Skin of body (tissue), 2 donors: ENCODE results near the gene MRPL20. TPM values are rescaled to one million over a fixed set of nuclear protein-coding genes. Genes with fewer than 3 reads are reported as not detected.
"Not testable (repeated sequence)": the region's sequence is repeated elsewhere in the genome, so short reads cannot be mapped to it uniquely, and the experiment has no call there.

Source experiments
- DNase-seq: peaks from one replicate; lab custom pipeline; 2025; lab: John Stamatoyannopoulos, UW
- total RNA-seq: library from RNA; depleted of rRNA; stranded (reverse); fragments of >200 nt; gene quantifications from one replicate; pipeline ENCODE4 v1.2.3, GENCODE V29; 2014

MRPL20 gene
- total RNA-seq, 1 donor from 2014 or later: 66.5 TPM

DNA sequence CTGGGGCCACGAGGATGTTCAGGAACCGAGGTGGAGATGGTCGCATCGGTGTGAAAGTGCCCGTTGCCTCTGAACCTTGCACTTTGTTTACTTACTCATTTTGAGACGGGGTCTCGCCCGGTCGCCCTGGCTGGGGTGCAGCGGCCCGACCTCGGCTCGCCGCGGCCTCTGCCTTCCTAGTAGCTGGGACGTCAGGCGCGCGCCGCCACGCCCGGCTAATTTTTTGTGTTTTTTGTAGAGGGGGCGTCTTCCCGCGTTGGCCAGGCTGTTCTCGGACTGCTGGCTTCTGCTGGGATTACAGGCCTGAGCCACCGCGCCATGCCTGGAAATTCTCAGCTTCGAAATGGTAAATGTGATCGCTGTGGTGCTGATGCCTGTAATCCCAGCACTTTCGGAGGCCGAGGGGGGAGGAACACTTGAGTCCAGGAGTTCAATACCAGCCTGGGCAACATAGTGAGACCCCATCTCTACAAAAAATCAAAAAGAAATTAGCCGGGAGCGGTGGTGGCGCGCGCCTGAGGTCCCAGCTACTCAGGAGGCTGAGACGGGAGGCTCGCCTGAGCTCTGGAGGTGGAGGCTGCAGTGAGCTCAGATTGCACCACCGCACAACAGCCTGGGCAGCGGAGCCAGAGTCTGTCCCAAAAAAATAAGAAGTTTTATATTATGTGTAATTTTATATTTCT is 684 bp upstream of the MRPL20 start:
- DNase-seq: no peak

DNA sequence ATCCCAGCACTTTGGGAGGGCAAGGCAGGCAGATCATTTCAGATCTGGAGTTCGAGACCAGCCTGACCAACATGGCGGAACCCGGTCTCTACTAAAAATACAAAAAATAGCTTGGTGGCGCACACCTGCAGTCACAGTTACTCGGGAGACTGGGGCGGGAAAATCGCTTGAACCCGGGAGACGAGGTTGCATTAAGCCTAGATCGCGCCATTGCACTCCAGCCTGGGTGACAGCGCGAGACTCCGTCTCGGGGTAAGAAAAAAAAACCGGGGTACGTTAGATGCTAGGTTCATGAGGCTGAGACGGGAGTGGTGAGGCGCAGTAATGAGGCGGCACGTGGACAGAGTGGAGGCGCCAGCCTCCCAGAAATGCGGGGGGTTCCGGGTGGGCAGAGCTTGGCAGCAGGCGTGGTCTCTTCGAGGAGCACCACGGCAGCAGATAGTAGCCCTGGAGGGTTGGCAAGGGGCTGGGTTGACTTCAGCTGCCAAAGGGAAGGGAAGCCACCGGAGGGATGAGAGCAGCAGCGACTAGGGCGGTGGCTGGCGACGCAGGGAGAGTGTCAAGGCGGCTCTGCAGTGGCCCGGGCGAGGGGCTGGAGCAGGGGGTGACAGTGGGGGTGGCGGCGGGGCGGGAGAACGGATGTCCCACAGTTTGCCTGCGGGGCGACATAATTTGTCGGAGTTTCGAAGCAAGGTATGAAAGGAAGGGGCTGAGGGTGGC is 832 bp downstream of the MRPL20 start:
- no peak for DNase-seq

DNA sequence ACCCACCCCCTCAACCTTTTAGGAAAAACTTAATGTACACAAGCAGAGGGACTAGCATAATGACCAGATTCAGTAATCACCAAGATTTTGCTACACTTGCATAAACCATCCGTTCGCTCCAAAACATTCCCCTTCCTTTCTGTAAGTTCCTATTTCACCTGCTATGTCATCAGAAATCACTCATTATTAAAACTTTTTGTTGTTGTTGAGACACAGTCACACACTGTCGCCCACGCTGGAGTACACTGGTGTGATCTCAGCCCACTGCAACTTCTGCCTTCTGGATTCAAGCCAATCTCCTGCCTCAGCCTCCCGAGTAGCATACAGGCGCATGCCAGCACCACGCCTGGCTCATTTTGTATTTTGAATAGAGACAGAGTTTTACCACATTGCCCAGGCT is 3.4 kb downstream of the MRPL20 start:
- DNase-seq: no peak

DNA sequence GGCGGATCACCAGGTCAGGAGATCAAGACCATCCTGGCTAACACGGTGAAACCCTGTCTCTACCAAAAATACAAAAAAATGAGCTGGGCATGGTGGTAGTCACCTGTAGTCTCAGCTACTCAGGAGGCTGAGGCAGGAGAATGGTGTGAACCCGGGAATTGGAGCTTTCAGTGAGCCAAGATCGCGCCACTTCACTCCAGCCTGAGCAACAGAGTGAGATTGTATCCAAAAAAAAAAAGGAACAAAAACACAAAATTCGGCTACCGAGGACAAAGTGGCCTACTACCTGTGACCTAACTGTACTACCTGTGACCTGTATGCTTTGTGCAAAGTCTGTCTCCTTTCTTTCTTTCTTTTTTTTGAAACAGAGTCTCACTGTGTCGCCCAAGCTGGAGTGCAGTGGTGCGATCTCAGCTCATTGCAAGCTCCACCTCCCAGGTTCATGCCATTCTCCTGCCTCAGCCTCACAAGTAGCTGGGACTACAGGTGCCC is 4.1 kb downstream of the MRPL20 start:
- DNase-seq: not testable (repeated sequence)

DNA sequence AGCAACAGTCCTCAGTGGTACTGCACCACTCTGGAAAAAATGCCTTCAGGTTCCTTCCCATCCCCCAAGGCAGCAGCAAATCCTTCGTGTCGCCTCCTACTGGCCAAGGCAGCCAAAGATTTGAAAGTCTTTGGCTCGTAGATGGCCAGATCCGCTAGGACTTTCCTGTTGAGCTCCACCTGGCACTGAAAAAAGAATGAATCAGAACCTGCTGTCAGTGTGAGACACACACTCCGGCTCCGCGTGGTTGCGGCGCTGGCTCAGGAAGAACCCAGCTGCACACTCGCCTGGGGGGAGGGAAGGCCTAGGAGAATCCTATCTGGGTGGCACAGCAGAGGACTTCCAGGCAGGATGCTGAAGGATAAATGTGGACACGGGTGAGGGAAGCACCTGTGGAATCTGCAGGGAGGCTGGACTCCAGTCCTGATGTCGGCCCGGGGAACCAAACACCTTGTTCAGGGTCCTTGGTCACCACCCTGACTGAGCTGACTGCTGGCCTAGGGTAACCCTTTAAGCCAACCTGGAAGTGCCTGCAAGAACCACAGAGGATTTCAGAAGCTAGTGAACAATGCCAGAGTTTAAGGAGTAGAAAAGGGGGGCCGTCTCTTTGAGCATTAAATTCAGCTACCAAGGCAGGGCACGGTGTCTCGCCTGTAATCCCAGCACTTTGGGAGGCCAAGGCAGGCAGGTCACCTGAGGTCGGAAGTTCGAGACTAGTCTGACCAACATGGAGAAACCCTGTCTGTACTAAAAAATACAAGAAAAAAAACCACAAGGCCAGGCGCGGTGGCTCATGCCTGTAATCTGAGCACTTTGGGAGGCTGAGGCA is 4.8 kb downstream of the MRPL20 start:
- DNase-seq: no peak

DNA sequence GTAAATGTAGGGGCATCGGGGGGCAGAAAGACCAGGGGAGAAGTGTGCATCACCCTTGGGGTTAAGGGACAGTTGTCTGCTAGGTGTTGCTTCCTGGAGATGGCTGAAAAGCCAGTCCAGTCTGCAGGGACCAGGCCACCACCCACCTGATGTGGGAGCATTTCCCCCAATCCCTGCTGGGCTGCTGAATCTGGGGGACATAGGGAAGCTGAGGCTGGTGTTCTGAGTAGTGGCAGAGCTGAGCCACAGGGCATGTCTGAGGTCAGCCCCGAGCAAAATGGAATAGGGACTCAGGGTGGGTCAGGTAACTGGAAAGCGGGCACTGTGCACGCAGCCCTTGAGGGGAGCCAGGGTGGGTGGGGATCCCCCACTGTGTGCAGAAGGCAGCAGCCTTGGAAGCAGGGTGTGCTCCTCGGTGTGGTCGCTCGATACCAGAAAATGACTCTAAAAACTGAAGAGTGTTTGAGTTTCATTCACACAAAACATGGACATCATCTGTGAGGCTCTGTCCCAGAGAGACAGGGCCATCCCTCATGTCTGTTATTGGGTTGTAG is 5.6 kb downstream of the MRPL20 start:
- no peak for DNase-seq

DNA sequence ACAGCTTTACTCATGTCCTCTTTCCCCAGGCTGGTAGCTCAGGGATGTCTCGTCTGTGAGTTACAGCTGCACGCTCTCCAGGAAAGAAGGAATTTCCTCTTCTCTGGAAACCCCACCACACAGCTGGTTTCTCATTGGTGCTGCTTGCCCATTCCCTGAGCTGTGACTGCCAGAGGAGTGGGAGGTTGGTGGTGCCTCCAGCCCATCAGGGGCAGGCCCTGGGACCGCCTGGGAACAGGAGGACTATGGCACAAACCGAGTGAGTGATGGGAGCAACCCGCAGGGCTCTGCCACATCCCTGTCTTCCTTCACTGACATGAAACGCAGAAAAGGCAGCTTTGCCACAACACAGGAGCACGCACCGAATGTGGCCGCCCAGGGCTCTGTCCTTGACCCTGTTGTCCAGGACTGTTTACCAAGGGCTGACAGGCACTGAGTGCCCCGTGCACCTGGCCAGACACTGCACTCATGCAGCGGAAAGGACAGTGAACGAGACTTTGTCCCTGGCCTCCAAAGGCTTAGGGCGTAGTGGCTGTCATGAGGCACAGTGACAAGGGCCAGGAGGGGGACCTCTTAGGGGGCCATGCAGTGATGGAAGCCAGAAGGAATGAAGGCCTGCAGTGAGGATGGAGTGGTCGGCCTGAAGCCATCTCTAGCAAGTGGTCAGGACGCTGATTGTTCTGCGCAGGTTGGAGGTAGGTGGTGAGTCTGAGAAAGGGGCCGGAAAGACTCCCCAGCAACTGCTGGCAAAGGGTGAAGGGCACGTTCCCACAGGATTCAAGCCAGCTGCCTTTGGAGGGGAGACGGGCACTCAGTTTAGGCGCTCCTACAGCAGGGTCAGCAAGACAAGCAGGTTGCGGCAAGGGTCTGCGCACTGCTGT is 6.3 kb downstream of the MRPL20 start:
- no peak for DNase-seq

DNA sequence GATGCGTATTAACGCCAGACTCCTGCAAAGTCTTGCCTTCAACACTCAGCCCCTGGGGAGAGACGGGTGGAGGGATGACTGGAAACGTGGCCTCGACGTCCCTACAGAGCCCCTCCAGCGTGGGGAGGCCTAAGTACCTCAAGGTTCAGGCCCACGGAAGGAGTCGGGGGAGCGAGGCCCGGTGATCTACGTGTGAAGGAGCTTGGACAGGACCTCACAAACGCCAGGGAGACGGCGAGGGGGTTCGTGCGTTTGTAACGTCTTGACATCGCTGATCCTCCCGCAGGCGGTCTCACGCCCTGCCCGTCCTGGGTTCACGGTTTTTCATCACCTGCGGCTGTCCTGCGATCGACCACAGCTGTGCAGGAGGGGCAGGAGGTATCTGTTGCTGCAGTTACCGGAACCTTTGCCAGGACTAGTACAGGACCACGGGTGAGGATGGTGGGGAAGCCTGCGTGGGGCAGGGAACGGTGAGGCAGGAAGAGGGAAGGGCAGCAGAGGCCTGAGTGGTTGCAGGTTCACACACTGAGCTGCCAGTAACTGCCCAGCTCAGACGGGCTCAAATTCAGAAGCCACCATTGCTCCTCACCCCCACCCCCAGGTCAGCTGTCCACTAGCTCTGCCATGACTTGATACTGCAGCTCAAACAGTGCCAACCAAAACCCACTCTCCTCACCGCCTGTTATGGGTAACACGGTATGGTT is 7.1 kb downstream of the MRPL20 start:
- DNase-seq: no peak

DNA sequence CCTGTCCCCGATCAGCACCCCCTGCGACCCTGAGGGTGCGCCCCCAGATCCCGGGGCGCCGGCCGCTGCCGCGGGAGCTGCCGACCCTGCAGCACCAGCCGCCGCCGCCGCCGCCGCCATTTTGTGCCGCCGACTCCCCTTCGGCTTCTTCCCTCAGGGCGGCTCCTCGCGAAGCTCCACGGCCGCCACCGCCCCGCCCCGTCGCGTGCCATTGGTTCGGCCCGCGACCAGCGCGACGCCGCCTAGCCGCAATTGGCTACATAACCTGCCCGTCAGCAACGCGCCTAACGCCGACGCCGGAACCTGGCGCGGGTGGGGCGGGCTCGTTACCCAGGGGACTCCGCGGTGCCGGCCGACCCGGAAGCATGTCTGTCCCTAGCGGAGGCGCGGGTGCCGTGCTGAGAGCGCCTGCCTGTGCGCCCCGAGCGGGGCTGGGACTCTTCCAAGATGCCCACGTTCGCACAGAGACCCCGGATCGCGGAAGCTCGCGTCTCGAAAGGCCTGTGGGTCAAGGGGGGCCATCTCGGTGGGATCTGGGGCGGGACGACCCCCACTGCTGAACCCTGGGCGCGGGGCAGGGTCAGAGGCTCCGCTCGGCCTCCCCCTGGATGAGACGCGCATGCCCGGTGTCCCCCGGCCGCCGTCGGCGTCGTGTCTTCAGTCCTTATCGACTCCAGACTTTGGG is 7.8 kb downstream of the MRPL20 start, which contains the start of gene CCNL2:
Gene CCNL2, minus strand, starts transcription at position 149 of the 685 bp plus-strand sequence. Its CDS starts 29 bp downstream, at position 120.
- peak; percentile 96 for DNase-seq

DNA sequence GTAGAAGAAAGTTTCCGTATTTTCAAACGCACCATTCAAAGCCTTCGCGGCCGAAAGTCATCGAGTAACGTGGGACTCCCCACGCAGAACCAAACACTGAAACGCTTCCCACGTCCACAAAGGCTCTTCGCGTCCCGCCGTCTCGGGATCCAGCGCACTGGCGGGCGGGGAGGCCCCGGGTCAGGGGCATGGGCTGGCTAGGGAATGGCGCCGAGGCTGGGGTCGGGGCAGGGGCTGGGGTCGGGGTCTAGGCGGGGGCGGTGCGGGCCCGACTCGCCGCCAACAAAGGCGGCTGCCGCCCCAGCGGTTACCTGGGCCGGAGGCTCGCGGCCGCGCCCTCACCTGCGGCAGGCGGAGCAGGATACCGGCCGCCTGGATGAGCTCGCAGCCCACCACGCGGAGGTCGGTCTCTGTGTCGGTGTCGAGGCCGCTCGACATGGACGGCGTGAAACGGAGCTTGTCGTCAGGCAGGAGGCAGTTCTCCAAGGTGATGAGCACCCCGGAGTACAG is 8.4 kb downstream of the MRPL20 start:
- no peak for DNase-seq

DNA sequence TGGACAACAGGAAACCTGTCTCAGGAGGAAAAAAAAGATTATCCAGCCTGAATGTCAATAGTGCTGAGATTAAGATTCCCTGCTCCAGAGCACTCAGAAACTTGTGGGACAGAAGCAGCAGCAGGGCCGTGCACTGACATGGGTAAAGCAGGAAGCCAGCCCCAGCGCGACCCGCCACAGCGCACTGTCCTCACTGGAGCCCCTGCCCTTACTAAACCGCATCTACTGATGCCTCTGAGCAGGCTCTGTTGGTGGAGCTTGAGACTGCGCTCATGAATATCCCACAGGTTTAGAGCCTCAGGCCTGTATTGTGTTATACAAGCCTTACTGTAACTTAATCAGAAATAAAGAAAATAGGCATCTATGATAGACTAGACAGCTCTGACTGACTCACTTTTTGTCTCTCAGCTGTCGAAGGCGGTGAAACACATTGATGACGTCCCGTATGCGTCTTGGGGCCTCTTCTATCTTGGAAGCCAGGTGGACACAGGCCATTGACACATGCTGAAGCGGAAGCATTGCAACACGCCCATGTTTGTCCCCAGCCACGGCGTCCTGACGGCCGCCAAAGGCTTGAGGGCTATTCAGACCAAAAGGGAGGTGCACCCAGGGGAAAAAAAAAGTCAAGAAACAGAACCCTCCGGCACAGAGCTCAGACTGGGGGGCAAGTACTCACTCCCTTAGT is 9.1 kb downstream of the MRPL20 start:
- DNase-seq: no peak

DNA sequence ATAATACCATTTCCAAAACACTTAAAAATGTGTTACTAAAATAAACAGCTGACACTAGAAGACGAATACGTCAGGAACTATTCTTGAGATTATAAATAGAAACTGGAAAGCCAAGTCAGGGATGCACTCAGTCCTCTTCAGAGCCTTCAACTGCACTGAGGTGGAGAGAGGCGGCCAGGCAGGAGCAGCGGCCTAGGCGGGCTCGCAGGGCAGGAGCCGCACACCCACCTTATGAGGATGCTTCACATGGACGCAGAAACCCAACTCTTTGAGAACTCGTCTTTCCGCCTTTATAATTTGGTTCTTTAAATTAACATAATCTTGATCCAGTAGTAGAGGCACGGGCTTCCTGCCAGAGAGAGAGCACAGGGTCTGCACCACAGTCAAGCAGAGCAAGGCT is 11.9 kb downstream of the MRPL20 start:
- DNase-seq: no peak

DNA sequence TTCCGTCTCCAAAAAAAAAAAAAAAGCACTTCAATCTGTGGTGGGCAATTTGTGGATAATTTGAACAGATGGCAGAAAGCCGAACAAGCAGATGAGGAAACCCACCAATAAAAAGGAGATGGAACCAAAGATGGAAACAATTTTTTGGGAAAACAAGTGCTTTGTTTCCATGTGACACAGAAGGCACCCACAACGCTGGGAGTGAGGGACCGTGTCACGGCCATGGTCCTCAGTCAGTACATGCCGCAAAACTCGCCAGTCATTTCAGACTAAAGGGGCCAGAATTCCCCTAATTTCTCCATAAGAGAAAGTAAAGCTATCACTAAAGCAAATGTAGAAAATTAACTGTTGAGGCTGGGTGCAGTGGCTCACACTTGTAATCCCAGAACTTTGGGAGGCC is 13.0 kb downstream of the MRPL20 start:
- no peak for DNase-seq

DNA sequence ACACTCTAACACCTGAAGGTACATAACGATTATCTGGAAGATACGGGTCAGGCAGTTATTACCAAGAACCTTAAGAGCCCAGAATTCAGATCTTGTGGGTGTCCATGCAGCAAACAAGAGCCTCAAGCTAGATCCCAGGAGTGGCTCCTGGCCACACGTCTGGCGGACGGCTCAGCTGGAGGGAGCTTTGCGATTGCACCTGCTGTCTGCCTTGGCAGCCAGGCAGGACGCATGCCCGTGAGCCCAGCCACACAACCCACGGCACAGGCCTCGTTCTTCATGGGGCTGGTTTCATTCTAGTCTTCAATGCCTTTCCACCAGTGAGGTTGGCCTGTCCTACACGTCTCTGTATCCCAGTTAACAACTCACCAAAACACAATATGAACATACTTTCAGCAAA is 13.7 kb downstream of the MRPL20 start:
- no peak for DNase-seq

DNA sequence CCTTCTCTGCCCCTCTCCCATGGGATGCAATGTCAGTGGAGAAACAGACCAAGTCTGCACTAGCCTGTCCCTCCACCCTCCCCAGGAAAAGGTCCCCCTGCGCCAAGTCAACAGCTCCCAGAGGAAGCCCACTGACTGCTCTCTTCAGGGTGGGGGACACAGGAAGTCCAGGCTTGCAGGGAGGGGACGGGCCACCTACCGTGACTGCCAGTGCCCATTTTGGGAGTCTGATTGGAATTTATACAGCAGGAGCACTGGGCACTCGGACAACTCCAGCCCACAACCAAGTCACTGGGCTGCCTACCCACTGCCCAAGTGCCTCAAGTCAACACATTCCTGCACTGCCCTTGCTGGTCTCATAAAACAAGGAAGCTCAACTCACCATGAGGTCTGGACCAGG is 14.1 kb downstream of the MRPL20 start:
- DNase-seq: no peak

DNA sequence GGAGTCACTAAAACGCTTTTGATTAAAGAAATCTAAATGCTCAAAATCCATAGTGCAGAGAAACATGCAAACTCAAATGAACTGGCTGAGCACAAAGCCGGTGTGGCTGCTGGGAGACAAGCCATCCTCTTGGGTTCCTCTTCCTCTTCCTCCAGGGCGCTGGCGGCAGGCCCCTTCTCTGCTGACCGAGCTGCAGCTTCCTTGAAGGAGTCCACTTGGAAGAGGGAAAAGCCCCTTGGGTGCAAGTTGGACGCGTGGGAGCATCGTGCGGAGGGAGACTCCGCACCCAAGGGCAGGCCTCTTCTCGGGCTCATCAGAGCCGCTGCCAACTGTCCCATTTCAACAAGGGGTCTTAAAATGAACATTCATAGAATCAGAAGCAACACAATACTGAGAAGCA is 15.9 kb downstream of the MRPL20 start:
- no peak for DNase-seq

DNA sequence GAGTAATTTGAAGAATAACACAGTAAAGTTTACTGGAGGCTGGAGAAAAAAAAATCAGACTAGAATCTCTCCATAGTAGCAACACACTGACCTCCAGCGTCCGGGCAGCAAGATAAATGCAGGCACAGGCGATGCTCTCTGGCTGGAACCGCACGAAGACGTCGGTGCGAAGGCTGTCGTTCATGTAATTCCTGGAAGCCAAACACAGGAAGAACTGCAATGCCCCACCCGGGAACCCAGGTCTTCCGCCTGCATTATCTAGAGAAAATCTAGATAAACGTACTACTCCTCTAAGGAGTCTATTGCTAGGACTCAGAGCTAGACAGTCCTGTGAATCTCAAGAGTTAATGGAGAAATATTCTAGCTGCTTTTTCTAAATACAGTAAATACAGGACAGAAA is 16.4 kb downstream of the MRPL20 start:
- no peak for DNase-seq

DNA sequence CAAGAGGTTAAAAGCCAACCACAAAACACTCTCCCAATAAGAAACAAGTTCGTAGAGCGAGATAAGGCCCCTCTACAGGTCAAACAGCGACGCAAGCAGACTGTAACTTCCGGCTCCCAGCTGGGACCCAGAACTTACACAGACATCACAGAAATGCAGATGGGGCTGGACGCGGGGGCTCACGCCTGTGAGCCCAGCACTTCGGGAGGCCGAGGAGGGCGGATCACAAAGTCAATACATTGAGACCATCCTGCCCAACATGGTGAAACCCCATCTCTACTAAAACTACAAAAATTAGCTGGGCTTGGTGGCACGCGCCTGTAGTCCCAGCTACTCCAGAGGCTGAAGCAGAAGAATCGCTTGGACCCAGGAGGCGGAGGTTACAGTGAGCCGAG is 19.0 kb downstream of the MRPL20 start:
- no peak for DNase-seq
